ENCODE results near the gene HAO2. TPM values are rescaled to one million over a fixed set of nuclear protein-coding genes. Genes with fewer than 3 reads are reported as not detected.

The HAO2 gene
- total RNA-seq, 1 experiment from 2014 or later: 0.13 TPM

DNA sequence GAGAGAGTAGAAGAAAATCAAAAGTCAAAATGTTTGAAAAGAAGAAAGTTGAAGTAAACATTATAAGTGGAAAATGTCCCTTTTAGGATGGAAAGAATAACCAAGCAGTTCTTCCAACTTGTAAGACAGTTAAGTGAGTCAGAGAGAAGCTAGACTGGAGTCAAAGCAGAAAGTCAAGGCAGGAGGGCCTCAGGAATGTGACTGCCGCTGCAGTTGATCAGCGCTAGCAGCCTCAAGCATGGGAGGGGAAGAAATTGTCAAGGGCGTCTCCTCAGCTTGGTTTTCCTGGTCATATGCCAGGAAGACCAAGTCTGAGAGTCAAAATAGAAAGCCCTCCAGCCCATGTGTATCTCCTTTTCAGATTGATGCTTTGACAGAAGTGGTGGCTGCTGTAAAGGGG lies 23.2 kb downstream of the HAO2 start:
- Mint-ChIP-seq H3K9me3 (no peaks in the 10 kb centered on the region), H3K27me3 (ENCODE audit: low read depth) (peaks cover 2% of the 10 kb centered on the region; the same call in 1 of the 2 replicates), H3K4me1 (peaks cover 14% of the 10 kb centered on the region in 2 experiments), H3K27ac (no peak overlapping the region; a peak in 1 of 7 replicates), H3K4me3 (no peak overlapping the region), H3K36me3 (ENCODE audit: insufficient read depth in 1 of 3, low read depth in 3 of 3) (no peaks in the 10 kb centered on the region)
- H4K91ac ChIP-seq (ENCODE audit: insufficient read length, low read depth, low read length): no peak overlapping the region
- no peak overlapping the region for H2BK5ac ChIP-seq (ENCODE audit: insufficient read length, low read length)
- no peak overlapping the region for H2BK15ac ChIP-seq (ENCODE audit: low read depth, low read length)
- no peak overlapping the region for H2BK120ac ChIP-seq (ENCODE audit: low read depth, low read length, poor library complexity, severe bottlenecking)
- H3K23ac ChIP-seq (ENCODE audit: insufficient read length, low read depth, low read length): no peak overlapping the region
- H4K20me1 ChIP-seq (ENCODE audit: control insufficient read depth, insufficient read depth, insufficient read length): no peaks in the 10 kb centered on the region
- H3K4me2 ChIP-seq (ENCODE audit: insufficient read depth, insufficient read length, low read length): no peak overlapping the region
- no peak overlapping the region for H3K4ac ChIP-seq (ENCODE audit: low read depth, low read length)
- no CpG with 5 or more reads among the region's 3 CpGs for WGBS (ENCODE audit: extremely low coverage, insufficient read length, low lambda C conversion rate)
- no peaks in the 10 kb centered on the region for H3K9me3 ChIP-seq (ENCODE audit: control insufficient read depth, low read depth, low read length)
- no peak overlapping the region for H3K18ac ChIP-seq (ENCODE audit: insufficient read length, low read depth, low read length)
- H4K5ac ChIP-seq (ENCODE audit: insufficient read length, low read depth, low read length): no peak overlapping the region
- H3T11ph ChIP-seq (ENCODE audit: low read length): no peak overlapping the region
- H2AFZ ChIP-seq (ENCODE audit: low read length): no peak overlapping the region
- no peak overlapping the region for H3K9ac ChIP-seq (ENCODE audit: extremely low read depth, insufficient read length, low read length)
- no peak overlapping the region for H4K8ac ChIP-seq (replicated peaks; ENCODE audit: insufficient read length, low read depth, low read length)
- no peaks in the 10 kb centered on the region for H3K79me1 ChIP-seq (ENCODE audit: insufficient read depth, low read depth, low read length, poor library complexity, severe bottlenecking)
- DNase-seq: no peak
- no peaks in the 10 kb centered on the region for H3K23me2 ChIP-seq (ENCODE audit: insufficient read length, low read depth, low read length, poor library complexity, severe bottlenecking)
- no peak overlapping the region for H2BK20ac ChIP-seq (ENCODE audit: low read depth, low read length, poor library complexity, severe bottlenecking)
- H3K79me2 ChIP-seq (ENCODE audit: insufficient read depth, low read length): no peaks in the 10 kb centered on the region
- TF ChIP-seq, protein P1, sequence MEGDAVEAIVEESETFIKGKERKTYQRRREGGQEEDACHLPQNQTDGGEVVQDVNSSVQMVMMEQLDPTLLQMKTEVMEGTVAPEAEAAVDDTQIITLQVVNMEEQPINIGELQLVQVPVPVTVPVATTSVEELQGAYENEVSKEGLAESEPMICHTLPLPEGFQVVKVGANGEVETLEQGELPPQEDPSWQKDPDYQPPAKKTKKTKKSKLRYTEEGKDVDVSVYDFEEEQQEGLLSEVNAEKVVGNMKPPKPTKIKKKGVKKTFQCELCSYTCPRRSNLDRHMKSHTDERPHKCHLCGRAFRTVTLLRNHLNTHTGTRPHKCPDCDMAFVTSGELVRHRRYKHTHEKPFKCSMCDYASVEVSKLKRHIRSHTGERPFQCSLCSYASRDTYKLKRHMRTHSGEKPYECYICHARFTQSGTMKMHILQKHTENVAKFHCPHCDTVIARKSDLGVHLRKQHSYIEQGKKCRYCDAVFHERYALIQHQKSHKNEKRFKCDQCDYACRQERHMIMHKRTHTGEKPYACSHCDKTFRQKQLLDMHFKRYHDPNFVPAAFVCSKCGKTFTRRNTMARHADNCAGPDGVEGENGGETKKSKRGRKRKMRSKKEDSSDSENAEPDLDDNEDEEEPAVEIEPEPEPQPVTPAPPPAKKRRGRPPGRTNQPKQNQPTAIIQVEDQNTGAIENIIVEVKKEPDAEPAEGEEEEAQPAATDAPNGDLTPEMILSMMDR (conservative IDR thresholded peaks at IDR 0.05): no peak
- peaks cover 7% of the 10 kb centered on the region; the same call in 1 of the 2 replicates for H3K4me1 ChIP-seq (ENCODE audit: insufficient read depth, low read length)
- H2BK12ac ChIP-seq (ENCODE audit: insufficient read length, low read depth, low read length): no peak overlapping the region
- H3K14ac ChIP-seq (ENCODE audit: insufficient read depth, low read length): no peak overlapping the region
- H3K27me3 ChIP-seq (ENCODE audit: insufficient read depth, low read length): no peaks in the 10 kb centered on the region
- no peak overlapping the region for H3K27ac ChIP-seq (ENCODE audit: insufficient read length, low read depth, low read length)
- H3K56ac ChIP-seq (ENCODE audit: insufficient read length, low read depth, low read length): no peak overlapping the region
- no peak overlapping the region for H2AK5ac ChIP-seq (ENCODE audit: insufficient read length, low read length)
